Breast epithelium (tissue), 4 donors: ENCODE results near the gene HNRNPA1. TPM values are rescaled to one million over a fixed set of nuclear protein-coding genes. Genes with fewer than 3 reads are reported as not detected.

Experiments used
- DNase-seq, 2 donors: peaks; one replicate each; pipeline ENCODE4 v3.0.0-alpha.2; 2019; ENCODE audit warnings: low spot score in 2 of 2
- H3K27ac ChIP-seq, 2 donors: fragments of 200-600 bp; sonication (generic) in 1 of 2; one replicate each; pipeline ENCODE4 v1.5.1; 2016 to 2019; ENCODE audit warnings: mild to moderate bottlenecking in 1 of 2
- H3K27me3 ChIP-seq, 2 donors: fragments of 200-600 bp; sonication (generic) in 1 of 2; one replicate each; pipeline versions ENCODE4 v1.5.1 to v1.6.0; 2017 to 2019; ENCODE audit warnings: control low read depth in 1 of 2, mild to moderate bottlenecking in 1 of 2
- H3K36me3 ChIP-seq: fragments of 200-600 bp; one replicate; pipeline ENCODE4 v1.5.1; 2019
- H3K4me1 ChIP-seq, 2 donors: fragments of 200-600 bp; sonication (generic); one replicate each; pipeline ENCODE4 v1.5.1; 2016 to 2019; ENCODE audit warnings: control low read depth in 1 of 2
- H3K4me3 ChIP-seq, 3 donors: fragments of 200-600 bp; sonication (generic); 1 replicate in 2 of 3; 2 replicates in 1 of 3; pipeline ENCODE4 v1.5.1; 2016 to 2019; ENCODE audit warnings: mild to moderate bottlenecking in 3 of 3, moderate library complexity in 2 of 3
- H3K9me3 ChIP-seq, 2 donors: fragments of 200-600 bp; sonication (generic) in 1 of 2; one replicate each; pipeline ENCODE4 v1.5.1; 2016 to 2019; ENCODE audit warnings: control low read depth in 1 of 2
- POLR2A ChIP-seq: fragments of 450-650 bp; IDR thresholded peaks from one replicate; pipeline ENCODE4 v1.6.1; 2016; ENCODE audit warnings: antibody characterized with exemption, mild to moderate bottlenecking, moderate library complexity
- POLR2AphosphoS5 ChIP-seq, 3 donors: sonication (generic); formaldehyde crosslinking; IDR thresholded peaks; one replicate each; pipeline ENCODE4 v1.6.1; 2017; ENCODE audit warnings: antibody characterized with exemption in 3 of 3
- intact Hi-C: fragments of 100-400 bp; cut with DNase I; formaldehyde crosslinking; loops from one replicate; pipeline ENCODE4 v1.15.1; 2023; ENCODE audit warnings: low total_unique reads
- total RNA-seq, 3 donors: library from RNA; depleted of rRNA; stranded (reverse); fragments of >200 nt; gene quantifications; one replicate each; pipeline ENCODE4 v1.1.0, GENCODE V29; 2016
- TF ChIP-seq, protein P1 (sequence below), 3 donors: fragments of 450-650 bp; IDR thresholded peaks; one replicate each; pipeline ENCODE4 v1.5.1; 2016 to 2017; ENCODE audit warnings: antibody characterized with exemption in 3 of 3, mild to moderate bottlenecking in 3 of 3, moderate library complexity in 3 of 3

The HNRNPA1 gene
- total RNA-seq, 3 donors from 2014 or later = 387 to 571 (median 477) TPM

DNA sequence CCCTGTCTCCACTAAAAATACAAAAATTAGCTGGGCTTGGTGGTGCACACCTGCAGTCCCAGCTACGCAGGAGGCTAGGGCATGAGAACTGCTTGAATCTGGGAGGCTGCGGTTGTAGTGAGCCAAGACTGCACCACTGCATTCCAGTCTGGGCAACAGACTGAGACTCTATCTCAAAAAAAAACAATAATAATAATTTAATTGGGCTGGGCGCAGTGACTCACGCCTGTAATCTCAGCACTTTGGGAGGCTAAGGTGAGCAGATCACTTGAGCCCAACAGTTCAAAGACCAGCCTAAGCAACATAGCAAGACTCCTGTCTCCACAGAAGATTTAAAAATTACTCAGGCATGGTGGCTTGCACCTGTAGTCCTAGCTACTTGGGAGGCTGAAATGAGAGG lies 27.3 kb upstream of the HNRNPA1 start:
- TF ChIP-seq, protein P1, sequence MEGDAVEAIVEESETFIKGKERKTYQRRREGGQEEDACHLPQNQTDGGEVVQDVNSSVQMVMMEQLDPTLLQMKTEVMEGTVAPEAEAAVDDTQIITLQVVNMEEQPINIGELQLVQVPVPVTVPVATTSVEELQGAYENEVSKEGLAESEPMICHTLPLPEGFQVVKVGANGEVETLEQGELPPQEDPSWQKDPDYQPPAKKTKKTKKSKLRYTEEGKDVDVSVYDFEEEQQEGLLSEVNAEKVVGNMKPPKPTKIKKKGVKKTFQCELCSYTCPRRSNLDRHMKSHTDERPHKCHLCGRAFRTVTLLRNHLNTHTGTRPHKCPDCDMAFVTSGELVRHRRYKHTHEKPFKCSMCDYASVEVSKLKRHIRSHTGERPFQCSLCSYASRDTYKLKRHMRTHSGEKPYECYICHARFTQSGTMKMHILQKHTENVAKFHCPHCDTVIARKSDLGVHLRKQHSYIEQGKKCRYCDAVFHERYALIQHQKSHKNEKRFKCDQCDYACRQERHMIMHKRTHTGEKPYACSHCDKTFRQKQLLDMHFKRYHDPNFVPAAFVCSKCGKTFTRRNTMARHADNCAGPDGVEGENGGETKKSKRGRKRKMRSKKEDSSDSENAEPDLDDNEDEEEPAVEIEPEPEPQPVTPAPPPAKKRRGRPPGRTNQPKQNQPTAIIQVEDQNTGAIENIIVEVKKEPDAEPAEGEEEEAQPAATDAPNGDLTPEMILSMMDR (IDR thresholded peaks at IDR 0.05) = no peak
- TF ChIP-seq POLR2A (no peak), POLR2AphosphoS5 (IDR thresholded peaks at IDR 0.05) (no peak)
- Histone ChIP-seq H3K4me3 (no peak overlapping the region), H3K36me3 (no peaks in the 10 kb centered on the region), H3K27me3 (no peaks in the 10 kb centered on the region), H3K9me3 (no peaks in the 10 kb centered on the region), H3K27ac (no peak overlapping the region), H3K4me1 (no peaks in the 10 kb centered on the region)
- intact Hi-C loops = no loop called here
- DNase-seq = no peak

DNA sequence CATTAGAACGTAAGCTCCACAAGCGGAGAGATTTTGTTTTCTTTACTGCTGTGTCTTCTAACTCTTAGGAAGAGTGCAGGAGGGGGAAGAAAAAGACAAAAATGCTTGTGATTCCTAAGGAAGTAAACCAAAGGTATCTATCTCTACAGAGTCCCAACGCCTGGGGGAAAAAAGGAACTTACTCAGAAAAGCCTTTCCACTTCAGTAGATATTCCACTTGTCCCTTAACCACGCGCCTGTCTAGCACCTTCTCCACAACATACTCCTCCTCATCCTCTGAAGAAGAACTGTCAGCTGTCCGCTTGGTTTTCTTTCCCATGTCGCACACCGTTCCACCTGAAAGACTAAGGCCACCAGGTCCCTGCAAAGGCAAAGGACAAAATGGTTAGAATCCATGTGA lies 23.2 kb upstream of the HNRNPA1 start:
- peak overlapping the region in 1 of 2 donors; percentile 85 for H3K27ac ChIP-seq
- no peaks in the 10 kb centered on the region for H3K36me3 ChIP-seq
- H3K4me3 ChIP-seq = no peak overlapping the region
- no peak for DNase-seq
- intact Hi-C loops = no loop called here
- H3K27me3 ChIP-seq = no peaks in the 10 kb centered on the region
- no peak for TF ChIP-seq POLR2A
- no peak for TF ChIP-seq POLR2AphosphoS5 (IDR thresholded peaks at IDR 0.05)
- TF ChIP-seq, protein P1 (IDR thresholded peaks at IDR 0.05) = no peak
- peaks cover 0 to 11% of the 10 kb centered on the region in 2 donors for H3K4me1 ChIP-seq
- H3K9me3 ChIP-seq = no peaks in the 10 kb centered on the region

DNA sequence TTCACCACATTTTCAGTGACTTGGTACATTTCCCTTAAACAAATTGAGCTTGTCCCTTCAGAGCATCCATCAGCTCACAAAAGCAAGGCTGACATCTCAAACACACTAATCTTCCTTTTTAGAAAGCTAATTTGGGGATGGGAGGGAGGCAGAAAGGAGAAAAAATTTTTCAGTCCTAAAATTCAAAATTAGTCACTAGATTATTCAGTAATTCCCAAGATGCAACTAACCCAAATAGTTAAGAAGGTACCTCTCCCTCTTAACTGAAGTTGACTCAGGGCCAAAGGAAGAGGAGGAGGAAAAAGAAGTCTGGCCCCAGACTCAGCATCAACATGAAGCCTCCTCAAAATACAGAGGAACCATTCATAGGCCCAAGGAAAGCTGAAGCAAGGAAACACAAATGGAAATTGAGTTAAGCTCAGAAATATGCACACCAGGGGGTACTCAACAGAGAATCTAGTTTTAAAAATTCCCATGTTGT lies 22.3 kb upstream of the HNRNPA1 start:
- Histone ChIP-seq H3K27ac (peak overlapping the region; percentile 81 to 85), H3K4me1 (peaks cover 0 to 11% of the 10 kb centered on the region in 2 donors), H3K4me3 (no peak overlapping the region), H3K27me3 (no peaks in the 10 kb centered on the region), H3K36me3 (no peaks in the 10 kb centered on the region), H3K9me3 (no peaks in the 10 kb centered on the region)
- no peak for TF ChIP-seq POLR2A
- no peak for TF ChIP-seq POLR2AphosphoS5 (IDR thresholded peaks at IDR 0.05)
- TF ChIP-seq, protein P1 (IDR thresholded peaks at IDR 0.05) = no peak
- intact Hi-C loops = no loop called here
- no peak for DNase-seq

DNA sequence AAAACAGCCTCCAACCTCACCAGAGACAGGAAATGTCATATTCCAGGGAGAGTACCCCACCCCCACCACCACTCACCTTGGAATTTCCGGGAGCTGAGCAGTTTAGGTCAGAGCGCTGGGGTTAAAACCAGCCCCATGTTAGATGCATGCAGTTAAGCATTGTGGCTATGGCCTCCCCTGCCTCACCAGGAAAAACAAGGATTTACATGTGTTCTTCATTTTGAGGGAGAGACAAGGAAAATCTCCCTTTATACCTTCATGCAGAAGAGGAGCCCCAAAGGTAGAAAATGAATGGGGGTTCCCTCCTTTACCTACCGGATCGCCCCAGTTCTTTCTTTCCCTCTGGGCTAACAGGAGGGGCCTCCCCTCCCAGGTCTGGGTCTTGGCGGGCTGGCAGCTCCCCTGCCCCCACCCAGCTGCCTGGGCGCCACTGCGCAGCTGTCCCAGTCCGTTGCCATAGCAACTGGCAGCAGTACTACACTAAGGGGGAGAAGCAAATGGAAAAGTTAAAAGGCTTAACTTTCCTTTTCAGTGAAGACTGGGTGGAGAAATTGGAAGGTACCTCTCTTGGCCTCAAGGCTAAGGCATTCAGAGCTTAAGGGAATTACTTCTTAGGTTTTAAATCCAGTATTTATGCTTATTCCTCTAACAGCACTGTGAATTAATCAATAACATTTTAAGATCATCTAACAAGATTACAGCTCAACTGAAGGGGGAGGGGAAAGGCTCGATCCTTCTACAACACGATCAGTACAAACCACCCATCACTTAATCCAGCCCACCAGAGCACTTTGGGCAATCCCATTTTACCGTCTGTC lies 21.1 kb upstream of the HNRNPA1 start:
- Histone ChIP-seq H3K36me3 (no peaks in the 10 kb centered on the region), H3K27ac (peak overlapping the region; percentile 81 to 85), H3K27me3 (no peaks in the 10 kb centered on the region), H3K4me1 (peaks cover 0 to 11% of the 10 kb centered on the region in 2 donors), H3K9me3 (no peaks in the 10 kb centered on the region), H3K4me3 (peak overlapping the region; percentile 25 to 60 (median 46))
- TF ChIP-seq POLR2AphosphoS5 (IDR thresholded peaks at IDR 0.05) = peak in 1 of 3 donors; percentile 29
- TF ChIP-seq, protein P1 (IDR thresholded peaks at IDR 0.05) = no peak
- intact Hi-C loops = no loop called here
- DNase-seq = peak in 1 of 2 donors; percentile 67

DNA sequence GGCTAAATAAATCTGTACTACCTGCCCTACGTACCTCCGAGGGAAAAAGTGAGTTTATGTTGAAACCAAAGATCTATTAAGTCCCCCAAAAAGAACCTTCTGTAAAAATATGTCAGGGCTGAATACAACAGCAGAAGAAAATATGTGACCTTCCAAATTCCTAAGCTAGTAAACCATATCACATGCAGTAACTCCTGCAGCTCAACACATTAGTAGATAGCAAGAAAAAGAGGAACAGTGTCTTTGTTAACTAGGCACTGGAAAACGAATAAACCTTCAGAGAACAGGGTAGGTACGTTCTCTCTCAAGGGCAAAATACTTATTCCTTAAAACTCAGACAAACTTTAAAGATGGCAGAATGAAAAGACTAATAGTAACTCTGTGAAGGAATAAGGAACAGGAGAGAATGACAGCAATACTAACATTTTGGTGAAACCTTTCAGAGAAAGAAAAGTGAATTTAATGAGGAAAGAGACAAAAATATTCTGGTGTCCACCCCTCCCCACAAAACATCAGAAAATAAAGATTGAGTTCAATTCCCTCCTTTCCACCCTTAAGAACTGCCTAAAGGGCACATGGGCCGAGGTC lies 18.6 kb upstream of the HNRNPA1 start:
- peak overlapping the region in 1 of 2 donors; percentile 10 for H3K27ac ChIP-seq
- no peaks in the 10 kb centered on the region for H3K36me3 ChIP-seq
- H3K4me3 ChIP-seq = no peak overlapping the region
- no peaks in the 10 kb centered on the region for H3K9me3 ChIP-seq
- H3K4me1 ChIP-seq = peaks cover 0 to 11% of the 10 kb centered on the region in 2 donors
- H3K27me3 ChIP-seq = no peaks in the 10 kb centered on the region
- no peak for TF ChIP-seq POLR2A
- no peak for TF ChIP-seq POLR2AphosphoS5 (IDR thresholded peaks at IDR 0.05)
- TF ChIP-seq, protein P1 (IDR thresholded peaks at IDR 0.05) = no peak
- intact Hi-C loops = no loop called here
- DNase-seq = no peak
